Retina (tissue), 1 donor: ENCODE results near the gene LYAR.

Source experiments
- DNase-seq: peaks from one replicate; pipeline ENCODE4 v3.0.0-alpha.2; 2016

The LYAR gene

GRCh38 chr4:4289941-4290850, at the start of gene LYAR, which contains the start of gene ZBTB49:
Gene LYAR (minus strand): TSS chr4:4290154. CDS start chr4:4283742, 6,412 bp downstream.
Gene ZBTB49 (plus strand): TSS chr4:4290251. CDS start chr4:4299946, 9,695 bp downstream.
- peak; percentile 96 for DNase-seq

DNA sequence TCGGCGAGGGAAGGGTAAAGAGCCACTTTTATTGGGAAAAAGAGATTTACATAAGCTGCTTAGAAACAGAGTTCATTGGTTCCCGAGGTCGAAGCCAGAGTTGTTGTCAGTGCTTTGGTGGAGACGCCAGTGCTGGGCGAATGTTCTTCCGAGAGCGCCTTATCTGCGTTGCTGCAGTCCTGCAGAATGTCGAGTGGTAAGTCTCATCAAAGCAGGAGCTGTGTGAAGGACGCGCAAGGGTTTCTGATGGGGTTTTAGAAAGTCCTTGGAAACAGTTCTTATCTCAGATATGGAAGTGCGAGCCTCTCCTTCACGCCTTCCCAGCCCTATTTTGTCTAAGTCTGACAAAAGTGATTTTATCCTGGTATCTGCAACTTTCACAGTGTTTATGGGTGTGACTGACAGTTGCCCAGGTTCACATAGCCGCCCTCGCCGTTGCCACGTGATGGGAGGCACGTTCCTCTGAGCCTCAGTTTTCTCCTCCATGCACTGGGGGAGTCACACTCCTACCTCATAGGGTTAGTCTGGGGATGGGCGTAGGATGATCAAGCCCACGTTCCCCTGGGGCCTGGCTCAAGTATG, 49.6 kb upstream of the LYAR start:
- no peak for DNase-seq

GRCh38 chr4:4338210-4339001, 48.5 kb upstream of the LYAR start:
- DNase-seq: no peak

DNA sequence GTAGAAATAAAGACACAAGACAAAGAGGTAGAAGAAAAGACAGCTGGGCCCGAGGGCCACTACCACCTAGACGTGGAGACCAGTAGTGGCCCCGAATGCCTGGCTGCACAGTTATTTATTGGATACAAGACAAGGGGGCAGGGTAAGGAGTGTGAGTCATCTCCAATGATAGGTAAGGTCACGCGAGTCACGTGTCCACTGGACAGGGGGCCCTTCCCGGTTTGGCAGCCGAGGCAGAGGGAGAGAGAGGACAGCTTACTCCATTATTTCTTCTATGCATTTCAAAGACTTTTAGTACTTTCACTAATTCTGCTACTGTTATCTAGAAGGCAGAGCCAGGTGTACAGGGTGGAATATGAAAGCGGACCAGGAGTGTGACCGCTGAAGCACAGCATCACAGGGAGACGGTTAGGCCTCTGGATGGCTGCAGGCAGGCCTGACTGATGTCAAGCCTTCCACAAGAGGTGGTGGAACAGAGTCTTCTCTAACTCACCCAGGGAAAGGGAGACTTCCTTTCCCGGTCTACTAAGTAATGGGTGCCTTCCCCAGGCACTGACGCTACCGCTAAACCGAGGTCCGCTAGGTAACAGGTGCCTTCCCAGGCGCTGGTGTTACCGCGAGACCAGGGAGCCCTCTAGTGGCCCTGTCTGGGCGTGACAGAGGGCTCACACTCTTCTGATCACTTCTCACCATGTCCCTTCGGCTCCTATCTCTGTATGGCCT, 45.0 kb upstream of the LYAR start:
- peak; percentile 63 for DNase-seq

DNA sequence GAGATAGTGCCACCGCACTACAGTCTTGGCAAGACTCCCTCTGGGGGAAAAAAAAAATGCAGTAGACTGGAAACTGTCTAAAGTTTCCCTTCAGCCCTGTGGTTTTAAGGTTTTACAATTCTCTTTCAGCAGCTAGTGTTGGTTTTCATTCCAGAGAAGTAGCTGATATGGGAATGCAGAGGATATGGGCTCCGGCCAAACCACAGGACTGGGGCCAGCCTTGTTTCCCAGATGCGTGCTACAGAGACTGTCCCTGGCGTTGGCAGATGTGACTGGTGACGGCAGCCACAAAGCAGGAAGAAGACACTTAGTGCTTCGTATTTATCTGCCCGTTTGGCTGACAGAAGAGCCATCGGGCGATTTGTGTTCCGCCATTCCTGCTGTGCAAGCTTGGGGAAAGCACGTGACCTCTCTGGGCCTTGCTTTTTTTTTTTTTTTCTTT, 43.3 kb upstream of the LYAR start:
- no peak for DNase-seq

- no peak for DNase-seq
Measured at GRCh38 chr4:4332529-4332928, 42.6 kb upstream of the LYAR start.

- no peak for DNase-seq
Measured at GRCh38 chr4:4330794-4331193, 40.8 kb upstream of the LYAR start.

GRCh38 chr4:4329496-4329895, 39.5 kb upstream of the LYAR start:
- DNase-seq: no peak

DNA sequence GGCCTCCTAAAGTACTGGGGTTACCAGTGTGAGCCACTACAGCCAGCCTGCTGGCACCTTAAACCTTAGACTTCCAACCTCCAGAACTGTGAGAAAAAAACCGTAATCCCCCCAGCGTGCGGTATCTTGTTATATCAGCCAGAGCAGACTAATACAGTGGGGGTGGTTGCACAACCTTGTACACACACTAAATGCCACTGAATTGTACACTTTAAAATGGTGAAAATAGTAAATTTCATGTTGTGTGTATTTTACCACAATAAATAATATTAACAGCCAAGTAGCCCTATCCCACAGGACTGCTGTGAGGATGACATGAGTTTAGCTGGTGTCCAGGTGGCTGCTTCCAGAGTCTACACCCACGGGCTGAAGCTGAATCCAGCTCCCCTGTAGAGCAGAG, 38.9 kb upstream of the LYAR start:
- no peak for DNase-seq

DNA sequence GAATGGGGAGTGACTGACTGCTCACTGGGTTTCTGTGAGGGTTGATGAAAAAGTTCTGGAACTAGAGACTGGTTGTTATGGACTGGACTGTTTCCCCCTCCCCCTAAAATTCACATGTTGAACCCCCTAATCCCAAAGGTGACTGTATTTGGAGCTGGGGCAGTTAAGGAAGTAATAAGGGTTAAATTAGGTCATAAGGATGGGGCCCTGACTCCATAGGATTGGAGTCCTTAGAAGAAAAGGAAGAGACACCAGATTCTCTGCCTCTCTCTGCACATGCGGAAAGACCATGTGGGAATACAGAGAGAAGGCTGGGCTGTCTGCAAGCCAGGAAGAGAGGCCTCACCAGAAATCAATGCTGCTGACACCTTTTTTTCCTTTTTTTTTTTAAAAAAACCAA, 38.3 kb upstream of the LYAR start:
- no peak for DNase-seq

DNA sequence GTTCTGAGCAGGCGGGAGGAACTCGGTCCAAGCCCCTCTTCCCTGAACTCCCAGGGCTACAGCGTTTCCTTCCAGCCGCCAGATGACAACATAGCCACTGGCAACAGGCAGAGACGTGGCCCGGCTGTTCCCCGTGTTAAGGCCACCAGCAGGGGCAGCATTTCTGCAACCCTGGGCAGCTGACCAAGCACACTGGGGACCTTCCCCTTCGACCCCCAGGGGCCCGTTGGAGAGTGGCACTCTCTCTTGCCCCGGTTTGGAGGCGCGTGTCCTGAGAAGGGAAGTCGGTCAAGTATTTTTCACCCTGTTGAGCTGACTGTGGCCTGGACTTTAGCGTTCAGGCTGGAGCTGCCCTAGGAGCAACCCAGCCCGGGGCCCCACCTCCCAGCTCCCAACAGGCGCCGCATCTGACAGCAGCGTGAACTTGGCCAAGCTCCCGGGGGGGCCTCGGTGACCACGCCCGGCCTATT, 37.7 kb upstream of the LYAR start:
- DNase-seq: no peak

DNA sequence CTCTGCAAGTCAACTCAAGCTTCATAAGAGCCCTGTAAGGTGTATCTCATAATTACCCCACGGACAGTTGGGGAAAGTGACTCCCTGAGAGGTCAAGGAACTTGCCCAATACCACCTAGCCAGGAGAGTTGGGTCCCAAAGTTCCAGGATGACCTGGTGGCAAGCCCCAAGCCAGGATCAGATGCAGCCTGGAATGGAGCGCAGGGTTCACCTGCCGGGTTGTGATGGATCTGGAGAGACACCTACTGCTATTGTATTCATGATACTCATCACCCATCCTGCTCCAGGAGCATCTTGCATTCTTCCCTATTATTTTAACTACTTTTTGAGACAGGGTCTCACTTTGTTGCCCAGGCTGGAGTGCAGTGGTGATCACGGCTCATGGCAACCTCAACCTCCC, 36.2 kb upstream of the LYAR start:
- no peak for DNase-seq

DNA sequence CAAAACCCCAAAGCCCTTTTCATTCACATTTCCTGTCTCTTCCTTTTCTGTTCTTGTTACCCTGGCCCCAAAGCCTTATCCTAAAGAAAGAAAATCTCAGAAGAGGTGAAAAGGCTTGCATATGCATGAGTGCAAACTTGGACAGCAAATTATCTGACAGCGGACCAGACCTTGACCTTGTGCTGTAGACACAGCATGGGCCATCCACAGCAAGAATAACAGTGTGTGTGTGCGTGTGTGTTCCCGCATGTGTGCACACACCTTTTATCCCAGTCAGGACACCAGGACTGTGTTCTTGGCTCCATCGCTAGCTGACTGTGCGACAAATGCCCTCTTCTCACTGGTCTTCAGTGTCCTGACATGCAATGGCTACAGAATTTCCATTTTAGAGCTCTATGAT, 35.4 kb upstream of the LYAR start:
- no peak for DNase-seq

DNA sequence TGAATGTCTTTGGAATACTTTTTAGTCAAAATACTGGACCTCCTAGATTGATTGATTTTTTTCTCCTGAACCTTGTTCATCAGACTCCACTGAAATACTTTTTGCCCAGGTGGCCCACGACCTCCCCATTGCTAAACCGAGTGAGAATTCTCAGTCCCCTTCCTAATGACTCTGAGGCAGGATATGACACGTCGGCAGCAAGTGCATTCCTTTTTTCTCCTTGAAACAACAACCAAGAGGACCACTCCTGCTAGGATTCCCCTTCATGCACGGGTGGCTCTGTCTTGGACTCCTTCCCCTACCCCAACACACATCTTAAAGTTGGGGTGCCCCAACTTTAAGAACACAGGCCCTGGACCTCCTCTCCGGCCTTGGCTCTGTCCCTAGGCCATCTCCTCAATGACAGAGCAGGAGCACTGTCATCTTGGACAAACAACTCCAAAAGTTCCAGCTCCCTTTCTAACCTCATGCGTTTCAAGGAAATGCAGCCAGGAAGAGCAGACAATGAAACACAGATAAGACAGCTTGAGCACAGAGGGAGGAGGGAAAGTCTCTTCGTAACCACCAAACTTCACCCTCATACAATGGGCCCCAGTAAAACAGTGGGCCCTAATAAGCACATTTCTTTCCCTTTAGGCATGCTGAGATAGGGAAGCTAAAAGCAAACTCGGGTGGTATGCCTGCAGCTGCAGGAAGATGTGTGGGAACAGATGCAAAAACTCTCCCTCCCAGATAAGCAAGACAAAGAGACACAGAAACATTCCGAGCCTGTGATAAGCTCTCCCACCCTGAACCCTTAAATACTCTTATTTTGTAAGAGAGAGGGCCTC, 34.0 kb upstream of the LYAR start:
- no peak for DNase-seq

GRCh38 chr4:4321951-4322688, 32.2 kb upstream of the LYAR start:
- no peak for DNase-seq

DNA sequence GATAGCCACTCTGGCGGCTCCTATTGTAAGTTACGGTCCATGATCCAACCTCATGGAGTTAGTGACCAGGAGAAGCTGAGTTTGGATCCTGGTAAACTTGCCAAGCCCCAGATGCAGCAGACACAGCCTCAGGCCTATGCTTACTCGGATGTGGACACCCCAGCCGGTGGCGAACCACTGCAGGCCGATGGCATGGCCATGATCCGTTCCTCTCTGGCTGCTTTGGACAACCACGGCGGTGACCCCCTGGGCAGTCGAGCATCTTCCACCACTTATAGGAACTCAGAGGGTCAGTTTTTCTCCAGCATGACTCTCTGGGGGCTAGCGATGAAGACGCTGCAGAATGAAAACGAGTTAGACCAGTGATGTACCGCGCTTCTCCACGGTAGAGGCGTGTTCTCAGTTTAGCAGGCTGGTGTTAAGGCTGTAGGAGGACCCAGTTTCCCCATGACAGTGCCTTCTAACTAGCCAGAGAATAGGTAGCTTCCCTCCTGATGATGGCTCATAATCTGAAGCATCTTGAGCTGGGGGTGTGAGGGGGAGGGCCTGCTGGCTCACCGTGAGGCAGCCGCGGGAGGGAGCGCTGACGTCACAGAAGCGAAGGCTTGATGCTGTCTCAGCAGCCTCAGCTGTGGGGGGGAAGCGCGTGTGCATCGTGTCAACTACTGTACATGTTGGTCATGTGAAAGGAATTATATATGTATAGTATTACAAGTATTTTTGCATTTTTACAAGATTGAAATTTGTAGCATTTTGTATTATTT, 31.2 kb upstream of the LYAR start:
- DNase-seq: no peak

DNA sequence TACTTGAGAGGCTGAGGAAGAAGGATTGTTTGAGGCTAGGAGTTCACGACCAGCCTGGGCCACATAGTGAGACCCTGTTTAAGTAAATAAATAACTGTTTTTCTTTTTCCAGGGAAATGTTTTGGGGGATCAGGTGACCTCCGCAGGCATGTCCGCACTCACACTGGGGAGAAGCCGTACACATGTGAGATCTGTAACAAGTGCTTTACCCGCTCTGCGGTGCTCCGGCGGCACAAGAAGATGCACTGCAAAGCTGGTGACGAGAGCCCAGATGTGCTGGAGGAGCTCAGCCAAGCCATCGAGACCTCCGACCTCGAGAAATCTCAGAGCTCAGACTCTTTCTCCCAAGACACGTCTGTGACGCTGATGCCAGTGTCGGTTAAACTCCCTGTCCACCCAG, 30.6 kb upstream of the LYAR start:
- no peak for DNase-seq

GRCh38 chr4:4317496-4318232, 27.7 kb upstream of the LYAR start:
- no peak for DNase-seq

DNA sequence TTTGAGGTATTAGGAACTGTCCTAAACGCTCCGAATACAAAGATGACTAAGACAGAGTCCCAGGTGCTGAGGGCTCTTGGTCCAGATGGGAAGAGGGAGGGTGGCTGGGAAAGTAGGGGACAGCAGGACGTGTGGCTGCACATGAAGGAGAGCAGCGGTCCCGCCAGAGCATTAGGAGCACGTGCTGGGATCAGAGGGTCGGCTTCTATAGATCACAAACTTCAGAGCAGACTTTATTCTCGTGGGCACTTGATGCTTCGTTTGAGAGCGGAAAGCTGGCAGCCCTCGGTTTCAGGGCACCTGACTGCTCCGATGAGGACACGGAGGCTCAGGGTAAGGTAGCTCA, 26.2 kb upstream of the LYAR start:
- DNase-seq: no peak
